Immature natural killer cell (primary cell): ENCODE data around the gene NBEAL2. TPM values are rescaled to one million over a fixed set of nuclear protein-coding genes. Genes with fewer than 3 reads are reported as not detected.
A peak's percentile ranks its signal among the peaks of the same experiment; 100 is the strongest.

Source experiments
- DNase-seq, 3 donors: peaks; one replicate each; pipeline ENCODE4 v3.0.0; 2022; ENCODE audit warnings: mixed read lengths in 1 of 3
- H3K27ac Mint-ChIP-seq, 6 donors: one replicate each; pipeline ENCODE4 v1.8.0; 2020; ENCODE audit warnings: mixed read lengths in 6 of 6, mild to moderate bottlenecking in 5 of 6, inconsistent platforms in 4 of 6, moderate library complexity in 3 of 6
- H3K27me3 Mint-ChIP-seq, 3 donors: one replicate each; pipeline ENCODE4 v1.8.0; 2020 to 2021; ENCODE audit warnings: low read depth in 3 of 3, mild to moderate bottlenecking in 3 of 3, mixed read lengths in 3 of 3, moderate library complexity in 3 of 3, inconsistent platforms in 1 of 3
- H3K36me3 Mint-ChIP-seq, 3 donors: one replicate each; pipeline ENCODE4 v1.8.0; 2020; ENCODE audit warnings: mixed read lengths in 3 of 3, inconsistent platforms in 2 of 3, mild to moderate bottlenecking in 2 of 3
- H3K4me1 Mint-ChIP-seq, 2 donors: one replicate each; pipeline ENCODE4 v1.8.0; 2020; ENCODE audit warnings: inconsistent platforms in 2 of 2, mild to moderate bottlenecking in 2 of 2, mixed read lengths in 2 of 2, moderate library complexity in 1 of 2
- H3K4me3 Mint-ChIP-seq, 5 donors: one replicate each; pipeline ENCODE4 v1.8.0; 2020; ENCODE audit warnings: mild to moderate bottlenecking in 5 of 5, mixed read lengths in 5 of 5, inconsistent platforms in 3 of 5, moderate library complexity in 3 of 5
- H3K9me3 Mint-ChIP-seq, 6 donors: one replicate each; pipeline ENCODE4 v1.8.0; 2020; ENCODE audit warnings: mild to moderate bottlenecking in 6 of 6, mixed read lengths in 6 of 6, inconsistent platforms in 4 of 6, moderate library complexity in 3 of 6
- polyA plus RNA-seq, 3 donors: library from polyadenylated mRNA; unstranded; fragments of 300-500 nt; fragmentation: Illumina TruSeq; gene quantifications; one replicate each; pipeline ENCODE4 v1.2.3, GENCODE V29; 2021

NBEAL2 gene
- polyA plus RNA-seq, 3 donors from 2014 or later: 7.9 to 28.4 (median 9.9) TPM

- peaks cover 0 to 2% (median 0%) of the 10 kb centered on the region in 3 donors for H3K27me3 Mint-ChIP-seq
- peak overlapping the region in 5 of 6 donors; percentile 26 to 64 (median 52) for H3K27ac Mint-ChIP-seq
- H3K4me1 Mint-ChIP-seq: peaks cover 30 to 43% of the 10 kb centered on the region in 2 donors
- peaks cover 8 to 18% (median 10%) of the 10 kb centered on the region in 3 donors for H3K36me3 Mint-ChIP-seq
- no peak for DNase-seq
- no peaks in the 10 kb centered on the region for H3K9me3 Mint-ChIP-seq
- H3K4me3 Mint-ChIP-seq: peak overlapping the region in 2 of 5 donors; percentile 1 to 38
Measured at GRCh38 chr3:47054412-47054811, 74.9 kb downstream of the NBEAL2 start.

GRCh38 chr3:47056705-47057104 lies 77.2 kb downstream of the NBEAL2 start:
- Mint-ChIP-seq H3K4me1 (peaks cover 30 to 49% of the 10 kb centered on the region in 2 donors), H3K4me3 (no peak overlapping the region), H3K27ac (peak overlapping the region in 5 of 6 donors; percentile 0 to 86 (median 71))

GRCh38 chr3:47057212-47057671 lies 77.8 kb downstream of the NBEAL2 start:
- peak overlapping the region; percentile 19 to 86 (median 68) for H3K27ac Mint-ChIP-seq
- H3K4me3 Mint-ChIP-seq: peak overlapping the region in 2 of 5 donors; percentile 7 to 19
- peaks cover 8 to 20% (median 10%) of the 10 kb centered on the region in 3 donors for H3K36me3 Mint-ChIP-seq
- H3K27me3 Mint-ChIP-seq: peaks cover 0 to 2% (median 0%) of the 10 kb centered on the region in 3 donors
- no peaks in the 10 kb centered on the region for H3K9me3 Mint-ChIP-seq
- H3K4me1 Mint-ChIP-seq: peaks cover 30 to 49% of the 10 kb centered on the region in 2 donors
- DNase-seq: peak in 2 of 3 donors; percentile 15 to 40

More at GRCh38 chr3:47056705-47057104, 77.2 kb downstream of the NBEAL2 start:
- no peak for DNase-seq
- Mint-ChIP-seq H3K36me3 (peaks cover 8 to 18% (median 10%) of the 10 kb centered on the region in 3 donors), H3K9me3 (no peaks in the 10 kb centered on the region), H3K27me3 (peaks cover 0 to 2% (median 0%) of the 10 kb centered on the region in 3 donors)

Other genes starting within 250 kb of the NBEAL2 start
- gene MYL3, start 116.2 kb upstream of the NBEAL2 start, polyA plus RNA-seq: not detected
- not detected for gene PTH1R, start 101.9 kb upstream of the NBEAL2 start, polyA plus RNA-seq
- gene CCDC12, start 2.9 kb upstream of the NBEAL2 start, polyA plus RNA-seq: 100 to 1,000 TPM; 114 to 174 (median 129) TPM
- 10 to 100 TPM in 1 of 3 donors, 1 to 10 TPM in 2; 7.4 to 27.0 (median 8.2) TPM for gene SETD2, start 184.4 kb downstream of the NBEAL2 start, polyA plus RNA-seq